ENCODE data around the gene ACOXL. TPM values are rescaled to one million over a fixed set of nuclear protein-coding genes. Genes with fewer than 3 reads are reported as not detected.

The ACOXL gene
- total RNA-seq, 4 donors from 2014 or later: 0.55 to 5.2 (median 1.1) TPM; not detected in 1

- H3K9me3 ChIP-seq: no peaks in the 10 kb centered on the region
- DNase-seq: no peak
- 60 to 91% methylated on average over 1 of the region's 1 CpG for WGBS, 2 donors (ENCODE audit: low coverage in 1 of 2)
- H3K36me3 ChIP-seq: no peaks in the 10 kb centered on the region
- H3K27me3 ChIP-seq: no peaks in the 10 kb centered on the region
- no peak overlapping the region for H3K4me3 ChIP-seq
- no peak for TF ChIP-seq POLR2A (IDR thresholded peaks at IDR 0.05)
- no peak for TF ChIP-seq POLR2AphosphoS5 (IDR thresholded peaks at IDR 0.05)
- TF ChIP-seq EP300 (IDR thresholded peaks at IDR 0.05; ENCODE audit: low read depth): no peak
- TF ChIP-seq, protein P1, sequence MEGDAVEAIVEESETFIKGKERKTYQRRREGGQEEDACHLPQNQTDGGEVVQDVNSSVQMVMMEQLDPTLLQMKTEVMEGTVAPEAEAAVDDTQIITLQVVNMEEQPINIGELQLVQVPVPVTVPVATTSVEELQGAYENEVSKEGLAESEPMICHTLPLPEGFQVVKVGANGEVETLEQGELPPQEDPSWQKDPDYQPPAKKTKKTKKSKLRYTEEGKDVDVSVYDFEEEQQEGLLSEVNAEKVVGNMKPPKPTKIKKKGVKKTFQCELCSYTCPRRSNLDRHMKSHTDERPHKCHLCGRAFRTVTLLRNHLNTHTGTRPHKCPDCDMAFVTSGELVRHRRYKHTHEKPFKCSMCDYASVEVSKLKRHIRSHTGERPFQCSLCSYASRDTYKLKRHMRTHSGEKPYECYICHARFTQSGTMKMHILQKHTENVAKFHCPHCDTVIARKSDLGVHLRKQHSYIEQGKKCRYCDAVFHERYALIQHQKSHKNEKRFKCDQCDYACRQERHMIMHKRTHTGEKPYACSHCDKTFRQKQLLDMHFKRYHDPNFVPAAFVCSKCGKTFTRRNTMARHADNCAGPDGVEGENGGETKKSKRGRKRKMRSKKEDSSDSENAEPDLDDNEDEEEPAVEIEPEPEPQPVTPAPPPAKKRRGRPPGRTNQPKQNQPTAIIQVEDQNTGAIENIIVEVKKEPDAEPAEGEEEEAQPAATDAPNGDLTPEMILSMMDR (IDR thresholded peaks at IDR 0.05): no peak
- in situ Hi-C loops (cut with MboI; ENCODE audit: low pct_ligation_motif_present in 1 of 4, low pct_unique_long_range_greater_than_20kb in 1 of 4, low sequenced_read_pairs in 3 of 4): no loop called here
- no peak overlapping the region for H3K27ac ChIP-seq
- no peaks in the 10 kb centered on the region for H3K4me1 ChIP-seq
- intact Hi-C loops (cut with DNase I; ENCODE audit: low total_unique reads): no loop called here
Measured at GRCh38 chr2:110764931-110765330, 32.6 kb downstream of the ACOXL start.

GRCh38 chr2:110766291-110766690 lies 33.9 kb downstream of the ACOXL start:
- intact Hi-C loops (cut with DNase I; ENCODE audit: low total_unique reads): no loop called here
- in situ Hi-C loops (cut with MboI; ENCODE audit: low pct_ligation_motif_present in 1 of 4, low pct_unique_long_range_greater_than_20kb in 1 of 4, low sequenced_read_pairs in 3 of 4): no loop called here
- H3K36me3 ChIP-seq: no peaks in the 10 kb centered on the region
- TF ChIP-seq POLR2AphosphoS5 (IDR thresholded peaks at IDR 0.05) (no peak), EP300 (IDR thresholded peaks at IDR 0.05; ENCODE audit: low read depth) (no peak), POLR2A (IDR thresholded peaks at IDR 0.05) (no peak)
- TF ChIP-seq, protein P1 (IDR thresholded peaks at IDR 0.05): no peak
- no peak for DNase-seq
- no peak overlapping the region for H3K4me3 ChIP-seq
- no peak overlapping the region for H3K27ac ChIP-seq
- H3K9me3 ChIP-seq: no peaks in the 10 kb centered on the region
- 84% methylated on average over 3 of the region's 3 CpGs; no CpG with 5 or more reads in 1 of the 2 donors for WGBS, 2 donors (ENCODE audit: low coverage in 1 of 2)
- H3K4me1 ChIP-seq: peaks cover 0 to 2% (median 0%) of the 10 kb centered on the region in 4 donors
- H3K27me3 ChIP-seq: no peaks in the 10 kb centered on the region

DNA sequence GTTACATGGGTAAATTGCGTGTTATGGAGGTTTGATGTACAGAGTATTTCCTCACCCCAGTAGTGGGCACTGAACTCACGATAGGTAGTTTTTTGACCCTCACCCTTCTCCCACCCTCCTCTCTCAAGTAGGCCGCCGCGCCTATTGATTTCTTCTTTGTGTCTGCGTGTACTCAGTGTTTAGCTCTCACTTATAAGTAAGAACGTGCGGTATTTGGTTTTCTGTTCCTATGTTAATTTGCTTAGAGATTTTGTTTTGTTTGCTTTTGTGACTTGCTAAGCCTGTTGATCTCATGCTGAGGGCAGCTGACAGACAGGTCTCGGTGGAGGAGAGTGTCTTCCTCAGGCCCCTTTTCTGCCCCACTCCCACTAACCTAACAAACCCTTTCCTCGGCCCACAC lies 36.2 kb downstream of the ACOXL start:
- no peak for DNase-seq
- 79 to 84% methylated on average over 6 to 10 of the region's 10 CpGs for WGBS, 2 donors (ENCODE audit: low coverage in 1 of 2)

DNA sequence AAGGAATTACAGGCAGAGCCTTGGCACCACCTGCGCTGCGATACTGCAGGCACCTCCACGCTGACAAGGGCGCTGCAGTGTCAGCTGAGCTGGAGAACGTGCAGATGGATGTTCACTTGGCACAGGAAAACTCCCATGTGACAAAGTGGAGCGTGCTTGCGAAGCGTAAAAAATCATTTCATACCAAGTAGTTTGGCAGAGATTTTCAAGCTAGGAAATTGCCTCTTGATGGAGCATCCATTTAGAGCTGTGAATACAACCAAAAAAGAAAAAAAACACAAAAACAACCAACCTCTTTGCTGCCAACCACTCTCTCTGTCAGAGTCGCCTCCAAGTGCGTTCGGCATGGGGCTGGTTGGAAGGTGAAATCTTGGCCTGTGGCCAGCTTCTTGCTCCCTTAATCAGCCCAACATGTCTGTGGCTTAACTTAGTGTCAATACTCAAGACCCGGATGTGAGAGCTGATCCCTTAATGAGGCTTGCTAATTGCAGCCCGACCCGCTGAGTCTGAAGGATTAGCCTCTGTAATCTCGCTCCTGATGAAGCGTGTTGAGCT lies 38.1 kb downstream of the ACOXL start:
- WGBS, 2 donors (ENCODE audit: low coverage in 1 of 2): 59 to 65% methylated on average over 4 to 16 of the region's 16 CpGs
- H3K4me3 ChIP-seq: no peak overlapping the region

More for the DNA sequence above, 36.2 kb downstream of the ACOXL start:
- H3K4me1 ChIP-seq: peaks cover 0 to 15% (median 0%) of the 10 kb centered on the region in 4 donors
- H3K4me3 ChIP-seq: no peak overlapping the region
- no peaks in the 10 kb centered on the region for H3K27me3 ChIP-seq
- no peak overlapping the region for H3K27ac ChIP-seq
- intact Hi-C loops (cut with DNase I; ENCODE audit: low total_unique reads) (no loop called here), in situ Hi-C loops (cut with MboI; ENCODE audit: low pct_ligation_motif_present in 1 of 4, low pct_unique_long_range_greater_than_20kb in 1 of 4, low sequenced_read_pairs in 3 of 4) (no loop called here)
- no peaks in the 10 kb centered on the region for H3K9me3 ChIP-seq
- H3K36me3 ChIP-seq: no peaks in the 10 kb centered on the region
- TF ChIP-seq, protein P1 (IDR thresholded peaks at IDR 0.05): no peak
- TF ChIP-seq POLR2A (IDR thresholded peaks at IDR 0.05): no peak
- no peak for TF ChIP-seq EP300 (IDR thresholded peaks at IDR 0.05; ENCODE audit: low read depth)
- TF ChIP-seq POLR2AphosphoS5 (IDR thresholded peaks at IDR 0.05): no peak

More for the DNA sequence above, 38.1 kb downstream of the ACOXL start:
- TF ChIP-seq EP300 (IDR thresholded peaks at IDR 0.05; ENCODE audit: low read depth) (no peak), POLR2AphosphoS5 (IDR thresholded peaks at IDR 0.05) (no peak), POLR2A (IDR thresholded peaks at IDR 0.05) (no peak)
- TF ChIP-seq, protein P1 (IDR thresholded peaks at IDR 0.05): no peak
- Histone ChIP-seq H3K36me3 (no peaks in the 10 kb centered on the region), H3K9me3 (no peaks in the 10 kb centered on the region), H3K4me1 (peaks cover 0 to 15% (median 0%) of the 10 kb centered on the region in 4 donors), H3K27me3 (no peaks in the 10 kb centered on the region), H3K27ac (no peak overlapping the region)
- in situ Hi-C loops (cut with MboI; ENCODE audit: low pct_ligation_motif_present in 1 of 4, low pct_unique_long_range_greater_than_20kb in 1 of 4, low sequenced_read_pairs in 3 of 4): no loop called here
- DNase-seq: no peak
- intact Hi-C loops (cut with DNase I; ENCODE audit: low total_unique reads): no loop called here

Measured in transverse colon (tissue), 4 donors.